SK-N-SH treated with all-trans-retinoic acid at 6 μM for 48 hours (cell line): ENCODE measurements around the gene NKD1.

ENCODE experiments used
- ATAC-seq: fragments of 200-7000 bp; cut with Tn5 transposase; 3 replicates; pipeline ENCODE4 v1.9.1; 2020; ENCODE audit warnings: mild to moderate bottlenecking, moderate library complexity
- BACH2 ChIP-seq: fragments of 250-450 bp; sonication (Bioruptor Pico); IDR thresholded peaks from 2 replicates; pipeline ENCODE4 v1.9.0; 2021; ENCODE audit warnings: mild to moderate bottlenecking, borderline replicate concordance
- CREB5 ChIP-seq: fragments of 250-450 bp; sonication (Bioruptor Pico); IDR thresholded peaks from 2 replicates; pipeline ENCODE4 v1.5.1; 2020; ENCODE audit warnings: low read depth, mild to moderate bottlenecking, moderate library complexity
- CSDC2 ChIP-seq: fragments of 250-450 bp; sonication (Bioruptor Pico); IDR thresholded peaks from 2 replicates; pipeline ENCODE4 v1.5.0; 2020; ENCODE audit warnings: mild to moderate bottlenecking, moderate library complexity
- ESRRG ChIP-seq: fragments of 250-450 bp; sonication (Bioruptor Pico); IDR thresholded peaks from 2 replicates; pipeline ENCODE4 v1.6.1; 2021; ENCODE audit warnings: mild to moderate bottlenecking
- GLIS3 ChIP-seq: fragments of 250-450 bp; sonication (Bioruptor Pico); IDR thresholded peaks from 2 replicates; pipeline ENCODE4 v1.5.0; 2020; ENCODE audit warnings: mild to moderate bottlenecking, moderate library complexity
- PATZ1 ChIP-seq: fragments of 250-450 bp; sonication (Bioruptor Pico); IDR thresholded peaks from 2 replicates; pipeline ENCODE4 v1.8.0; 2020; ENCODE audit warnings: mild to moderate bottlenecking, moderate library complexity, borderline replicate concordance
- POU6F1 ChIP-seq: fragments of 250-450 bp; sonication (Bioruptor Pico); IDR thresholded peaks from 2 replicates; pipeline ENCODE4 v1.8.0; 2021; ENCODE audit warnings: low read depth, mild to moderate bottlenecking, moderate library complexity, borderline replicate concordance
- PPARA ChIP-seq: fragments of 250-450 bp; sonication (Bioruptor Pico); IDR thresholded peaks from 2 replicates; pipeline ENCODE4 v1.5.0; 2020; ENCODE audit warnings: mild to moderate bottlenecking, borderline replicate concordance
- TCF4 ChIP-seq: fragments of 250-450 bp; sonication (Bioruptor Pico); IDR thresholded peaks from 2 replicates; pipeline ENCODE4 v1.8.0; 2021; ENCODE audit warnings: mild to moderate bottlenecking, moderate library complexity, borderline replicate concordance
- TSHZ2 ChIP-seq: fragments of 250-450 bp; sonication (Bioruptor Pico); IDR thresholded peaks from 2 replicates; pipeline ENCODE4 v1.5.0; 2020; ENCODE audit warnings: mild to moderate bottlenecking, moderate library complexity
- ZC3H10 ChIP-seq: fragments of 250-450 bp; sonication (Bioruptor Pico); IDR thresholded peaks from 2 replicates; pipeline ENCODE4 v1.5.1; 2021; ENCODE audit warnings: mild to moderate bottlenecking, moderate library complexity
- ZFP30 ChIP-seq: fragments of 450-650 bp; formaldehyde crosslinking; IDR thresholded peaks from 2 replicates; pipeline ENCODE4 v1.5.0; 2022; ENCODE audit warnings: mild to moderate bottlenecking, moderate library complexity
- ZNF565 ChIP-seq: fragments of 450-650 bp; formaldehyde crosslinking; conservative IDR thresholded peaks from 2 replicates; pipeline ENCODE4 v1.5.0; 2020; ENCODE audit warnings: low read depth, mild to moderate bottlenecking, moderate library complexity
- ZNF70 ChIP-seq: fragments of 450-650 bp; formaldehyde crosslinking; IDR thresholded peaks from 2 replicates; pipeline ENCODE4 v1.5.0; 2020; ENCODE audit warnings: mild to moderate bottlenecking, moderate library complexity
- ZNF8 ChIP-seq: fragments of 450-650 bp; formaldehyde crosslinking; IDR thresholded peaks from 2 replicates; pipeline ENCODE4 v1.5.0; 2020; ENCODE audit warnings: mild to moderate bottlenecking, moderate library complexity

NKD1 gene

GRCh38 chr16:50664270-50664669 is 116.1 kb downstream of the NKD1 start (continued):
- TF ChIP-seq PATZ1 (CRISPR knock-in tag): no peak

- TF ChIP-seq POU6F1 (no peak), ZC3H10 (no peak), ZNF8 (CRISPR knock-in tag) (no peak), CSDC2 (CRISPR knock-in tag) (no peak), GLIS3 (CRISPR knock-in tag) (no peak), ESRRG (CRISPR knock-in tag) (no peak), CREB5 (CRISPR knock-in tag) (no peak), PPARA (CRISPR knock-in tag) (no peak), ZFP30 (CRISPR knock-in tag) (no peak), TSHZ2 (CRISPR knock-in tag) (no peak), ZNF565 (CRISPR knock-in tag) (no peak), TCF4 (CRISPR knock-in tag) (no peak)
- ATAC-seq: peak; percentile 95
These were observed 117.1 kb downstream of the NKD1 start for GRCh38 chr16:50665128-50665878.

- TF ChIP-seq ESRRG (CRISPR knock-in tag) (no peak), PPARA (CRISPR knock-in tag) (no peak), CSDC2 (CRISPR knock-in tag) (no peak), CREB5 (CRISPR knock-in tag) (no peak), ZNF70 (no peak), BACH2 (CRISPR knock-in tag) (no peak), GLIS3 (CRISPR knock-in tag) (no peak)
- TF ChIP-seq, all 23 proteins: peak for 0
These were observed 118.7 kb downstream of the NKD1 start for GRCh38 chr16:50666658-50667496.

More at GRCh38 chr16:50666658-50667496, 118.7 kb downstream of the NKD1 start:
- no peak for ATAC-seq
